ENCODE measurements around the gene SDSL.

- no peak for TF ChIP-seq CTCF (IDR thresholded peaks at IDR 0.05)
- TF ChIP-seq POLR2A (IDR thresholded peaks at IDR 0.05), result no peak
Measured at GRCh38 chr12:113402586-113403260, 19.5 kb upstream of the SDSL start.
